Right lobe of liver (tissue), 4 donors: Measurements from ENCODE around the gene ANKRD44.

Experiments used
- POLR2A ChIP-seq: fragments of 450-650 bp; IDR thresholded peaks from one replicate; pipeline ENCODE4 v1.6.1; 2017; ENCODE audit warnings: antibody characterized with exemption, mild to moderate bottlenecking
- TF ChIP-seq, protein P1 (sequence below), 4 donors: fragments of 200-600 bp in 3 of 4; fragments of 450-650 bp in 1 of 4; IDR thresholded peaks; one replicate each; pipeline versions ENCODE4 v1.5.1 to v1.8.0; 2016 to 2022; ENCODE audit warnings: antibody characterized with exemption in 4 of 4, mild to moderate bottlenecking in 2 of 4
- donor health status: DM: no; HTN: no; CAD: no.
- donor health status: DM: no; HTN: no; CAD: no.
- donor health status: DM: no; HTN: yes; CAD: no.

DNA sequence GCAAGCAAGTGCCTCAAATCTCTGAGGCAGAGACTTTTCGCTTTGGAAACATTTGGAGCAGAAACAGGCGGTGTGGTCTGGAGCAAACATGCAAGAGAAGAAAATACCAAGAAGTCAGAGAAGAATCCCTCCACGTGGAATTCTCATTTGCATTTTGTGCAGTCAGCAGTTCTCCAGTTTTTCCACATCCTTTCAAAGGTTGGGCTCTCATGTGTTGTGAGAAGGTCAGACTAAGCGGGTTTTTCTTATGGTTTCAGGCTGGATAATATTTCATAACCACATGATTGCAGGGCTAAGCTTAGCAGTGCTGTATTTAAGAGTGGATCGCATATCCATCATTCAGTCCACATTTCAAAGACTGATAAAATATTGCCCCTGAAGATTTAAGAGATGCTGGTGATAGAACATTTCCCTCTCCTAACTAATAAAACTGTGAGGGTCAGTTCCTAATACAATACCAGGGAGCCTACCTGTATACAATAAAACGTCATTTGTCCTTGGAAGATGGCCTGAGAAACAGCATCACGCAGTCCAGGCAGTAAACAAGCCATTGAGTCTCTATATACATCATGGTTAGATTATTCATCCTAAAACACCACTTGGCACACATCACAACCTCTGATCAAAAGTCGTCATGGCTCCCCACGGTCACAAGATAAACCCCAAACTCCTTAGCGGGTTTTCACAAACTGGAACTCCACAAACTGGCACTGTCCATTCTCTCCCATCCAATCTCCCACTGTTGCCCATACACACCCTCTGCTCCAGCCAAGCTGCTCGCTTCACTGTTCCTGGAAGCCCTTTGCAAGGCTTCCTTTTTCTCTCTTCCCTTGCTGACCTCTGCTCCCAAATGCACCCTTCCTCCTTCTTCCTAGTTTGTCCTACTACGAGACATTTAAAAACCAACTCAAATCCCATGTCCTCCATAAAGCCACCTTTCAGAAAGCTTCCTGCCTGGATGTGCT is 31.5 kb downstream of the ANKRD44 start:
- TF ChIP-seq, protein P1, sequence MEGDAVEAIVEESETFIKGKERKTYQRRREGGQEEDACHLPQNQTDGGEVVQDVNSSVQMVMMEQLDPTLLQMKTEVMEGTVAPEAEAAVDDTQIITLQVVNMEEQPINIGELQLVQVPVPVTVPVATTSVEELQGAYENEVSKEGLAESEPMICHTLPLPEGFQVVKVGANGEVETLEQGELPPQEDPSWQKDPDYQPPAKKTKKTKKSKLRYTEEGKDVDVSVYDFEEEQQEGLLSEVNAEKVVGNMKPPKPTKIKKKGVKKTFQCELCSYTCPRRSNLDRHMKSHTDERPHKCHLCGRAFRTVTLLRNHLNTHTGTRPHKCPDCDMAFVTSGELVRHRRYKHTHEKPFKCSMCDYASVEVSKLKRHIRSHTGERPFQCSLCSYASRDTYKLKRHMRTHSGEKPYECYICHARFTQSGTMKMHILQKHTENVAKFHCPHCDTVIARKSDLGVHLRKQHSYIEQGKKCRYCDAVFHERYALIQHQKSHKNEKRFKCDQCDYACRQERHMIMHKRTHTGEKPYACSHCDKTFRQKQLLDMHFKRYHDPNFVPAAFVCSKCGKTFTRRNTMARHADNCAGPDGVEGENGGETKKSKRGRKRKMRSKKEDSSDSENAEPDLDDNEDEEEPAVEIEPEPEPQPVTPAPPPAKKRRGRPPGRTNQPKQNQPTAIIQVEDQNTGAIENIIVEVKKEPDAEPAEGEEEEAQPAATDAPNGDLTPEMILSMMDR (IDR thresholded peaks at IDR 0.05), result no peak
- TF ChIP-seq POLR2A, result no peak
